NCI-H2107 (cell line): Measurements from ENCODE around the gene PTPRT.
"Not testable (repeated sequence)": the region's sequence is repeated elsewhere in the genome, so short reads cannot be mapped to it uniquely, and the experiment has no call there.

ENCODE experiments used
- DNase-seq: peaks from one replicate; lab custom pipeline; 2025; lab: John Stamatoyannopoulos, UW

The PTPRT gene

GRCh38 chr20:42910808-42911207 lies 278.9 kb downstream of the PTPRT start:
- not testable (repeated sequence) for DNase-seq

GRCh38 chr20:42907730-42908129 lies 282.0 kb downstream of the PTPRT start:
- no peak for DNase-seq

- DNase-seq: no peak
Observed at GRCh38 chr20:42906120-42906519, 283.6 kb downstream of the PTPRT start.

GRCh38 chr20:42902509-42902908 lies 287.2 kb downstream of the PTPRT start:
- no peak for DNase-seq

GRCh38 chr20:42901689-42902440 lies 287.8 kb downstream of the PTPRT start:
- DNase-seq: no peak

GRCh38 chr20:42900764-42901163 lies 288.9 kb downstream of the PTPRT start:
- not testable (repeated sequence) for DNase-seq

- no peak for DNase-seq
Observed at GRCh38 chr20:42895020-42895419, 294.7 kb downstream of the PTPRT start.

GRCh38 chr20:42894483-42894882 lies 295.2 kb downstream of the PTPRT start:
- DNase-seq: no peak

GRCh38 chr20:42889517-42889916 lies 300.2 kb downstream of the PTPRT start:
- DNase-seq: no peak

GRCh38 chr20:42887281-42887680 lies 302.4 kb downstream of the PTPRT start:
- no peak for DNase-seq

- DNase-seq: no peak
Observed at GRCh38 chr20:42886801-42887200, 302.9 kb downstream of the PTPRT start.

GRCh38 chr20:42886046-42886445 lies 303.7 kb downstream of the PTPRT start:
- no peak for DNase-seq

GRCh38 chr20:42875581-42875980 lies 314.1 kb downstream of the PTPRT start:
- no peak for DNase-seq

- DNase-seq: no peak
Observed at GRCh38 chr20:42873259-42873658, 316.4 kb downstream of the PTPRT start.

- no peak for DNase-seq
Observed at GRCh38 chr20:42864116-42864515, 325.6 kb downstream of the PTPRT start.

- DNase-seq: no peak
Observed at GRCh38 chr20:42862446-42862845, 327.3 kb downstream of the PTPRT start.

- DNase-seq: no peak
Observed at GRCh38 chr20:42857446-42857845, 332.3 kb downstream of the PTPRT start.

- no peak for DNase-seq
Observed at GRCh38 chr20:42855896-42856295, 333.8 kb downstream of the PTPRT start.

GRCh38 chr20:42852691-42853090 lies 337.0 kb downstream of the PTPRT start:
- no peak for DNase-seq

- no peak for DNase-seq
Observed at GRCh38 chr20:42846784-42847490, 342.8 kb downstream of the PTPRT start.

GRCh38 chr20:42844751-42845150 lies 345.0 kb downstream of the PTPRT start:
- DNase-seq: no peak

GRCh38 chr20:42837456-42837855 lies 352.2 kb downstream of the PTPRT start:
- no peak for DNase-seq

GRCh38 chr20:42836339-42836738 lies 353.4 kb downstream of the PTPRT start:
- DNase-seq: no peak

- DNase-seq: no peak
Observed at GRCh38 chr20:42807876-42808275, 381.8 kb downstream of the PTPRT start.
